GM12873 (cell line): ENCODE measurements around the gene SDK1.

Experiments used
- CTCF ChIP-seq: IDR thresholded peaks from 2 replicates; pipeline ENCODE4 v1.5.1; 2012; ENCODE audit warnings: low read depth, mild to moderate bottlenecking, moderate library complexity, low read length, control low read depth; ENCODE audit not compliant: insufficient read depth; ENCODE audit errors: missing control alignments

Gene SDK1

GRCh38 chr7:4212376-4212775 lies 911.3 kb downstream of the SDK1 start:
- TF ChIP-seq CTCF, result no peak

- no peak for TF ChIP-seq CTCF
Measured at GRCh38 chr7:4214291-4215155, 913.5 kb downstream of the SDK1 start.

- no peak for TF ChIP-seq CTCF
Measured at GRCh38 chr7:4215176-4215720, 914.2 kb downstream of the SDK1 start.

GRCh38 chr7:4216016-4216415 lies 915.0 kb downstream of the SDK1 start:
- TF ChIP-seq CTCF, result no peak

- no peak for TF ChIP-seq CTCF
Measured at GRCh38 chr7:4218481-4218880, 917.4 kb downstream of the SDK1 start.

- TF ChIP-seq CTCF, result no peak
Measured at GRCh38 chr7:4220011-4220410, 919.0 kb downstream of the SDK1 start.

- no peak for TF ChIP-seq CTCF
Measured at GRCh38 chr7:4221043-4221442, 920.0 kb downstream of the SDK1 start.
